ENCODE data around the gene FAM131C. TPM values are rescaled to one million over a fixed set of nuclear protein-coding genes. Genes with fewer than 3 reads are reported as not detected.

Gene FAM131C
- total RNA-seq, 1 donor from 2014 or later = 0.46 TPM

DNA sequence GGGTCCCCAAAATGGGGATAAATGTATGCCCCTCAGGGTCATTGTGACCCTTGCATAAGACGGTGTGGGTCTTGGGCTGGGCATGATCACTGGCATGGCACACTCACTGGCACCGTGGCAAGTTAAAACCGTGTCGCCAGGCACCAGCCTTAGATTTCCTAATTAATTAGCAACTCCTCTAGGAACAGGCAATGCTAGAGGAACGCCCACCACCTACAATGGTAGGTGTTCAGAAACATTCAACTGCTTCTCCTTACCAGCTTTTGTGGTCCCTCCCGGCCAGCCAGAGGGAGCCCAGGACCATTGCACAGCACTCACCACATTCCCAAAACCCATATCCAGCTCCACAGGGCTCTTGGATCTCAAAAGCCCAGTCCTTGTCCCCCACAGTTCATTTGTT lies 46.1 kb upstream of the FAM131C start:
- TF ChIP-seq, protein P1, sequence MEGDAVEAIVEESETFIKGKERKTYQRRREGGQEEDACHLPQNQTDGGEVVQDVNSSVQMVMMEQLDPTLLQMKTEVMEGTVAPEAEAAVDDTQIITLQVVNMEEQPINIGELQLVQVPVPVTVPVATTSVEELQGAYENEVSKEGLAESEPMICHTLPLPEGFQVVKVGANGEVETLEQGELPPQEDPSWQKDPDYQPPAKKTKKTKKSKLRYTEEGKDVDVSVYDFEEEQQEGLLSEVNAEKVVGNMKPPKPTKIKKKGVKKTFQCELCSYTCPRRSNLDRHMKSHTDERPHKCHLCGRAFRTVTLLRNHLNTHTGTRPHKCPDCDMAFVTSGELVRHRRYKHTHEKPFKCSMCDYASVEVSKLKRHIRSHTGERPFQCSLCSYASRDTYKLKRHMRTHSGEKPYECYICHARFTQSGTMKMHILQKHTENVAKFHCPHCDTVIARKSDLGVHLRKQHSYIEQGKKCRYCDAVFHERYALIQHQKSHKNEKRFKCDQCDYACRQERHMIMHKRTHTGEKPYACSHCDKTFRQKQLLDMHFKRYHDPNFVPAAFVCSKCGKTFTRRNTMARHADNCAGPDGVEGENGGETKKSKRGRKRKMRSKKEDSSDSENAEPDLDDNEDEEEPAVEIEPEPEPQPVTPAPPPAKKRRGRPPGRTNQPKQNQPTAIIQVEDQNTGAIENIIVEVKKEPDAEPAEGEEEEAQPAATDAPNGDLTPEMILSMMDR (conservative IDR thresholded peaks at IDR 0.05; ENCODE audit: low read depth, low read length) = no peak
- DNase-seq (ENCODE audit: low read depth) = no peak
- no peak overlapping the region for H3K4me3 ChIP-seq (ENCODE audit: low read depth, low read length)

DNA sequence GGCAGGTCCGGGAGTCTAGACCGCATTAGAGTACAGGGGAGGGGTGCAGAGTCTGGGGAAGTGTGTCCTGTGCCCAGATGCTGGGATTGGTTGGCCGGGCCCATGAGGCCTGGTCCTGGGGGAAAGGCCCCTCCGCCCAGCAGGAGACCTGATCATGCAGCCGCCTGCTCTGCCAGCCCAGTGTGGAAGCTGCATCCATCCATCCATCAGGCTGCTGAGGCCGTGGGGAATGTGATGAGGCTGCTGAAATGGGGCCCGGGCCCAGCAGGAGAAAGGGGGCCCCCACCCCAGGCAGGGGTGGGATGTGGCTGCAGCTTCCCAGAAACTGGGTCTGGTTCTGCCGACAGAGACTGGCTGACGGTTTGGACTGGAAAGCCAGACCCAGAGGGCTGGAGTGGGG lies 45.3 kb upstream of the FAM131C start:
- TF ChIP-seq, protein P1 (conservative IDR thresholded peaks at IDR 0.05; ENCODE audit: low read depth, low read length) = no peak
- DNase-seq (ENCODE audit: low read depth) = no peak
- no peak overlapping the region for H3K4me3 ChIP-seq (ENCODE audit: low read depth, low read length)

DNA sequence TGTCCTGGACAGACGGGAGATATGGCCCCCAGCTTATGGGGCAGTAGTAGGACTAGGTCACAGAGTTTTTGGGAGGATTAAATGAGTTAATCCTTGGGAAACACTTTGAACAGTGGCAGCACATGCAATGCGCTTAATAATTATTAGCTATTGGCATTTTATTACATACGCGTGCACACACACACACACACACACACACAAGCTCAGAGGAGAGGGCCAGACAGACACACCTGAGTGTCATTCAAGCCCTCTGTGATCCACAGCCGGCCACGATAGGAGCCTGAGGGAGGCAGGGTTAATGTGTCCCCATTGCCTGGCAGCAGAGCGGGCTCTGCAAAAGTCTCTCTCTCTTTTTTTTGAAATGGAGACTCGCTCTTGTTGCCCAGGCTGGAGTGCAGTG lies 44.5 kb upstream of the FAM131C start:
- no peak for DNase-seq (ENCODE audit: low read depth)
- H3K4me3 ChIP-seq (ENCODE audit: low read depth, low read length) = no peak overlapping the region
- TF ChIP-seq, protein P1 (conservative IDR thresholded peaks at IDR 0.05; ENCODE audit: low read depth, low read length) = no peak

DNA sequence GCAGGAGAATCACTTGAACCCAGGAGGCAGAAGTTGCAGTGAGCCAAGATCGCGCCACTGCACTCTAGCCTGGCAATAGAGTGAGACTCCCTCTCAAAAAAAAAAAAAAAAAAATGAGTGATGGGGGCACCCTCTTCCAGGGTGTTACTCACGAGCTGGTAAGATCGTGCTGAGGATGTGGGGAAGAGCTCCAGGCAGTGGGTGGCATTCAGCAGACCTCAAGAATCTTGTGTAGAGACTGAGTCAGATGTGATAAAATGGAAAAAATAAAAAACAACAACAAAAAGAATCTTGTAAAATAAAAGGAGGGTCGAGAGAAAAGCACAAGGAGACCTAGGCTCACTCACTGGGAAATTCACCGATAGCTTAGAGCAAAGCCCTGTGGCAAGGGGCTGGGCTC lies 43.9 kb upstream of the FAM131C start:
- DNase-seq (ENCODE audit: low read depth) = no peak
- TF ChIP-seq, protein P1 (conservative IDR thresholded peaks at IDR 0.05; ENCODE audit: low read depth, low read length) = no peak
- H3K4me3 ChIP-seq (ENCODE audit: low read depth, low read length) = no peak overlapping the region

DNA sequence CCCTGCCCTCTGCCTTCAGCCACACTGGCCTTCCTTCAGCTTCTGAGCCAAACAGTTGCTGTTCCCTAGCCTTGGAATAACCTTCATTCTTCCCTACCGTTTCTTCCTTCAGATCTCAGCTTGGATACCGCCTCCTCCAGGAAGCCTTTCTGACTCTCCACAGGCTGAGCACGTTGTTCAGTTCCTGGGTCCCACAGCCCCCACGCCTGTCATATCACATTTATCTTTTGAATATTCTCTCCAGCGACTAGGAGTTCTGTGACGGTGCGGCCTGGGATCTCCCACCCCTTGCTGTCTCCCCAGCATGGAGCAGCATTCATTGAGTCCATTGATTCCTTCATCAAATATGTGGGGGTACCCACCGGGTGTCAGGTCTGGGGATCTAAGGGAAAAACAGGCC lies 43.2 kb upstream of the FAM131C start:
- DNase-seq (ENCODE audit: low read depth) = no peak
- TF ChIP-seq, protein P1 (conservative IDR thresholded peaks at IDR 0.05; ENCODE audit: low read depth, low read length) = no peak
- no peak overlapping the region for H3K4me3 ChIP-seq (ENCODE audit: low read depth, low read length)

DNA sequence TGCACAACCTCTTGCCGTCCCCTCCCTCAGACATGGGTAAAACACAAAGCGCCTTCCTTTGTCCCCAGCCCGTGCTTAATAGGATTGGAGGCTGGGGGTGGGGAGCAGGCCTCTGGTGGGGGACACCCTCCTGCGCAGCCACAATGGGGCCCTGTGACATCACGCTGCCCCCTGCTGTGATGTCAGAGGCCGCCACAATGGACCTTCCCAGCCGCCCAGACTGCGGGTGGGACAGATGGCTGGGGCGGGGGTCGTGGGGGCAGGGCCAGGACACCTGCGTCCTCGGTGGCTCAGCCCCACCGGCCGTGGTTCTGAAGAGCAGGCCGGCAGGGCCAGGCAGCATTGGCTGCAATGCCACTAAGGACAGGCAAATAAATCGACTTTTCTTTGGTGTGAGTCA lies 42.6 kb upstream of the FAM131C start:
- TF ChIP-seq, protein P1 (conservative IDR thresholded peaks at IDR 0.05; ENCODE audit: low read depth, low read length) = no peak
- no peak for DNase-seq (ENCODE audit: low read depth)

DNA sequence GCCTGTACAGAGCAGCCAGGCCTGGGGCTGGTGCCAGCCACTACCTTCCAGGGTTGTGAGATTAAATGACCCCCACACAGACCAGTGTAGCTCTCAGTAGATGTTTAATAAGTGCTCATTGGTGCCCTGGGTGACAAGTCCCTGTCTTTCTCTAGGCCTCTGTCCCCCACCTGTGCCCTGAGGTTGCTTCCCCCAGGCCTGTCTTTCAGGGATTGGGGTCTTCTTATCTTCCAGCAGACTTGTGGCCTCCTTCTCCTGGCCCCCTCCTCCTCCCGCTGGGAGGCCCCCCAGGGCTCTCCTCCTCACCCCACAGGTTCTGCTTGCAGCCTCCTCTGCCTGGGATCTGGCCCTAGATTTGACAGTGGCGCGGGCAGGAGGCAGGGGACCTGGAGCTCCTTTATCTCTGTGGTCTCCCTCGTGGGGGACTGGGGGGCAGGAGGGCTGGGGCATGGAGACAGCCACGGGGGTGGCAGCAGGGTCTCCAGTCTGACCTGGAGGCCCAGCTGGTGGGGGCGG lies 42.1 kb upstream of the FAM131C start:
- H3K4me3 ChIP-seq (ENCODE audit: low read depth, low read length) = no peak overlapping the region
- no peak for DNase-seq (ENCODE audit: low read depth)
- TF ChIP-seq, protein P1 (conservative IDR thresholded peaks at IDR 0.05; ENCODE audit: low read depth, low read length) = no peak

More for the DNA sequence above, 42.6 kb upstream of the FAM131C start:
- H3K4me3 ChIP-seq (ENCODE audit: low read depth, low read length) = no peak overlapping the region

Data from epithelial cell of proximal tubule (primary cell).